ENCODE results near the gene NANOS2. TPM values are rescaled to one million over a fixed set of nuclear protein-coding genes. Genes with fewer than 3 reads are reported as not detected.
A peak's percentile ranks its signal among the peaks of the same experiment; 100 is the strongest.

The NANOS2 gene
- total and polyA plus RNA-seq, 9 of the 15 experiments (the other 6 are each of a cell fraction or from before 2014, with no cell fraction given), result not detected

DNA sequence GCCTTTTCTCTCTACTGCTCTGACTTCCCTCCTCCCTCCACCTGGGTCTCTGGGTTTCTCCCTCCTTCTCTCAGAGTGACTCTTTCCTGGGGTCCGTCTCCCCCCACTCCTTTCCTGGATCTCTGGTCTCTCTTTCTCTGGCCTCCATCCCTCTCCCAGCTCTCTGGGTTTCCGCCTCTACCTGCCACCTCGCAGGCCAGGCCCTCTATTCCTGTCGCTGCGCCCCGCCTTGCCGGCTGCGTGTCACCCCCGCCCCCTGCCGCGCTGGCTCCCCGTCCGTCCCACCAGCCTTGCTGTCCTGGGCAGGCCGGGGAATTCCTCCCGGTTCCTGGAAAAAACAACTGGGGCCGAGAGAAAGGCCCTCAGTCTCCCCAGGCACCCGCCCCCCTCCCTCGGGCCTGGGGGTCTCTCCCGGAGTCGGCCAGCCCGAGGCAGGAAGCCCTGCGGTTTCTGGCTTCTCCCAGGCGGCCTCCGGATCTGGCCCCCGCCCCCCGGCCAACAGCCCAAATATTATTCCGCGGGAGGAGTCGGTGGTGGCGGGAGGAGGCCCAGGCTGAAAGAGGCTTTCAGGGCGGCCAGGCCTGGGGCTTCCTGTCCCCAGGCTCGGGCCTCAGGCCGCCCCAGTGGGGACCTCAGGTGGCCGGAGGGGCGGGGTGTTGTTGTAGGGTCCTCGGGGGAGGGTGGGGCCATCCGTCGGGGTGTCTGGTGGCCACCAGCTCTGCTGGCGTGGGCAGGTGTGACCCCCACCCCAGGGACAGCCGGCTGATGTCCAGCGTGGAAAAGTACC is 38.0 kb downstream of the NANOS2 start (continued):
- peak; percentile 38 for TF ChIP-seq RBBP5 (IDR thresholded peaks at IDR 0.05; ENCODE audit: borderline replicate concordance, insufficient read depth, low read length, poor library complexity, severe bottlenecking)
- TF ChIP-seq, protein P1, sequence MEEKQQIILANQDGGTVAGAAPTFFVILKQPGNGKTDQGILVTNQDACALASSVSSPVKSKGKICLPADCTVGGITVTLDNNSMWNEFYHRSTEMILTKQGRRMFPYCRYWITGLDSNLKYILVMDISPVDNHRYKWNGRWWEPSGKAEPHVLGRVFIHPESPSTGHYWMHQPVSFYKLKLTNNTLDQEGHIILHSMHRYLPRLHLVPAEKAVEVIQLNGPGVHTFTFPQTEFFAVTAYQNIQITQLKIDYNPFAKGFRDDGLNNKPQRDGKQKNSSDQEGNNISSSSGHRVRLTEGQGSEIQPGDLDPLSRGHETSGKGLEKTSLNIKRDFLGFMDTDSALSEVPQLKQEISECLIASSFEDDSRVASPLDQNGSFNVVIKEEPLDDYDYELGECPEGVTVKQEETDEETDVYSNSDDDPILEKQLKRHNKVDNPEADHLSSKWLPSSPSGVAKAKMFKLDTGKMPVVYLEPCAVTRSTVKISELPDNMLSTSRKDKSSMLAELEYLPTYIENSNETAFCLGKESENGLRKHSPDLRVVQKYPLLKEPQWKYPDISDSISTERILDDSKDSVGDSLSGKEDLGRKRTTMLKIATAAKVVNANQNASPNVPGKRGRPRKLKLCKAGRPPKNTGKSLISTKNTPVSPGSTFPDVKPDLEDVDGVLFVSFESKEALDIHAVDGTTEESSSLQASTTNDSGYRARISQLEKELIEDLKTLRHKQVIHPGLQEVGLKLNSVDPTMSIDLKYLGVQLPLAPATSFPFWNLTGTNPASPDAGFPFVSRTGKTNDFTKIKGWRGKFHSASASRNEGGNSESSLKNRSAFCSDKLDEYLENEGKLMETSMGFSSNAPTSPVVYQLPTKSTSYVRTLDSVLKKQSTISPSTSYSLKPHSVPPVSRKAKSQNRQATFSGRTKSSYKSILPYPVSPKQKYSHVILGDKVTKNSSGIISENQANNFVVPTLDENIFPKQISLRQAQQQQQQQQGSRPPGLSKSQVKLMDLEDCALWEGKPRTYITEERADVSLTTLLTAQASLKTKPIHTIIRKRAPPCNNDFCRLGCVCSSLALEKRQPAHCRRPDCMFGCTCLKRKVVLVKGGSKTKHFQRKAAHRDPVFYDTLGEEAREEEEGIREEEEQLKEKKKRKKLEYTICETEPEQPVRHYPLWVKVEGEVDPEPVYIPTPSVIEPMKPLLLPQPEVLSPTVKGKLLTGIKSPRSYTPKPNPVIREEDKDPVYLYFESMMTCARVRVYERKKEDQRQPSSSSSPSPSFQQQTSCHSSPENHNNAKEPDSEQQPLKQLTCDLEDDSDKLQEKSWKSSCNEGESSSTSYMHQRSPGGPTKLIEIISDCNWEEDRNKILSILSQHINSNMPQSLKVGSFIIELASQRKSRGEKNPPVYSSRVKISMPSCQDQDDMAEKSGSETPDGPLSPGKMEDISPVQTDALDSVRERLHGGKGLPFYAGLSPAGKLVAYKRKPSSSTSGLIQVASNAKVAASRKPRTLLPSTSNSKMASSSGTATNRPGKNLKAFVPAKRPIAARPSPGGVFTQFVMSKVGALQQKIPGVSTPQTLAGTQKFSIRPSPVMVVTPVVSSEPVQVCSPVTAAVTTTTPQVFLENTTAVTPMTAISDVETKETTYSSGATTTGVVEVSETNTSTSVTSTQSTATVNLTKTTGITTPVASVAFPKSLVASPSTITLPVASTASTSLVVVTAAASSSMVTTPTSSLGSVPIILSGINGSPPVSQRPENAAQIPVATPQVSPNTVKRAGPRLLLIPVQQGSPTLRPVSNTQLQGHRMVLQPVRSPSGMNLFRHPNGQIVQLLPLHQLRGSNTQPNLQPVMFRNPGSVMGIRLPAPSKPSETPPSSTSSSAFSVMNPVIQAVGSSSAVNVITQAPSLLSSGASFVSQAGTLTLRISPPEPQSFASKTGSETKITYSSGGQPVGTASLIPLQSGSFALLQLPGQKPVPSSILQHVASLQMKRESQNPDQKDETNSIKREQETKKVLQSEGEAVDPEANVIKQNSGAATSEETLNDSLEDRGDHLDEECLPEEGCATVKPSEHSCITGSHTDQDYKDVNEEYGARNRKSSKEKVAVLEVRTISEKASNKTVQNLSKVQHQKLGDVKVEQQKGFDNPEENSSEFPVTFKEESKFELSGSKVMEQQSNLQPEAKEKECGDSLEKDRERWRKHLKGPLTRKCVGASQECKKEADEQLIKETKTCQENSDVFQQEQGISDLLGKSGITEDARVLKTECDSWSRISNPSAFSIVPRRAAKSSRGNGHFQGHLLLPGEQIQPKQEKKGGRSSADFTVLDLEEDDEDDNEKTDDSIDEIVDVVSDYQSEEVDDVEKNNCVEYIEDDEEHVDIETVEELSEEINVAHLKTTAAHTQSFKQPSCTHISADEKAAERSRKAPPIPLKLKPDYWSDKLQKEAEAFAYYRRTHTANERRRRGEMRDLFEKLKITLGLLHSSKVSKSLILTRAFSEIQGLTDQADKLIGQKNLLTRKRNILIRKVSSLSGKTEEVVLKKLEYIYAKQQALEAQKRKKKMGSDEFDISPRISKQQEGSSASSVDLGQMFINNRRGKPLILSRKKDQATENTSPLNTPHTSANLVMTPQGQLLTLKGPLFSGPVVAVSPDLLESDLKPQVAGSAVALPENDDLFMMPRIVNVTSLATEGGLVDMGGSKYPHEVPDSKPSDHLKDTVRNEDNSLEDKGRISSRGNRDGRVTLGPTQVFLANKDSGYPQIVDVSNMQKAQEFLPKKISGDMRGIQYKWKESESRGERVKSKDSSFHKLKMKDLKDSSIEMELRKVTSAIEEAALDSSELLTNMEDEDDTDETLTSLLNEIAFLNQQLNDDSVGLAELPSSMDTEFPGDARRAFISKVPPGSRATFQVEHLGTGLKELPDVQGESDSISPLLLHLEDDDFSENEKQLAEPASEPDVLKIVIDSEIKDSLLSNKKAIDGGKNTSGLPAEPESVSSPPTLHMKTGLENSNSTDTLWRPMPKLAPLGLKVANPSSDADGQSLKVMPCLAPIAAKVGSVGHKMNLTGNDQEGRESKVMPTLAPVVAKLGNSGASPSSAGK (IDR thresholded peaks at IDR 0.05), result peak; percentile 62
- no peak for TF ChIP-seq MXI1 (IDR thresholded peaks at IDR 0.05; ENCODE audit: low read depth, low read length)
- no peak for TF ChIP-seq NCOR1 (IDR thresholded peaks at IDR 0.05)
- 0 out of 2 replicates have a peak, but pooled peaks have one; percentile 16 for TF ChIP-seq NFIC (IDR thresholded peaks at IDR 0.05)
- TF ChIP-seq POLR2G (IDR thresholded peaks at IDR 0.05; ENCODE audit: low read depth, low read length), result peak; percentile 88
- no peak for TF ChIP-seq ZNF165 (CRISPR knock-in tag; IDR thresholded peaks at IDR 0.05; ENCODE audit: borderline replicate concordance)
- TF ChIP-seq SPI1 (IDR thresholded peaks at IDR 0.05; ENCODE audit: borderline replicate concordance, low read depth, low read length), result no peak
- TF ChIP-seq MCM7 (IDR thresholded peaks at IDR 0.05), result no peak
- TF ChIP-seq SRF (CRISPR knock-in tag; IDR thresholded peaks at IDR 0.05), result no peak
- no peak for TF ChIP-seq NELFE (IDR thresholded peaks at IDR 0.05; ENCODE audit: insufficient read depth, insufficient read length)
- TF ChIP-seq KAT8 (IDR thresholded peaks at IDR 0.05; ENCODE audit: low read depth), result no peak
- no peak for TF ChIP-seq ZNF75A (CRISPR knock-in tag; IDR thresholded peaks at IDR 0.05)
- peak; percentile 88 for TF ChIP-seq ZFX (CRISPR knock-in tag; IDR thresholded peaks at IDR 0.05)
- TF ChIP-seq GTF2E2 (tag; IDR thresholded peaks at IDR 0.05), result peak; percentile 55; the same call in 1 of the 2 replicates
- no peak for TF ChIP-seq PYGO2 (tag; IDR thresholded peaks at IDR 0.05)
- peak; percentile 86; the same call in 1 of the 2 replicates for TF ChIP-seq HDGF (IDR thresholded peaks at IDR 0.05)

Data from K562 (cell line).